HG02981 (cell line): ENCODE data around the gene RINL.
"Not testable (repeated sequence)": the region's sequence is repeated elsewhere in the genome, so short reads cannot be mapped to it uniquely, and the experiment has no call there.

Experiments used
- ATAC-seq: cut with Tn5 transposase; IDR thresholded peaks from one replicate; pipeline ENCODE4 v1.9.1; 2021; ENCODE audit warnings: mild to moderate bottlenecking, moderate library complexity; ENCODE audit not compliant: unreplicated experiment

RINL gene

DNA sequence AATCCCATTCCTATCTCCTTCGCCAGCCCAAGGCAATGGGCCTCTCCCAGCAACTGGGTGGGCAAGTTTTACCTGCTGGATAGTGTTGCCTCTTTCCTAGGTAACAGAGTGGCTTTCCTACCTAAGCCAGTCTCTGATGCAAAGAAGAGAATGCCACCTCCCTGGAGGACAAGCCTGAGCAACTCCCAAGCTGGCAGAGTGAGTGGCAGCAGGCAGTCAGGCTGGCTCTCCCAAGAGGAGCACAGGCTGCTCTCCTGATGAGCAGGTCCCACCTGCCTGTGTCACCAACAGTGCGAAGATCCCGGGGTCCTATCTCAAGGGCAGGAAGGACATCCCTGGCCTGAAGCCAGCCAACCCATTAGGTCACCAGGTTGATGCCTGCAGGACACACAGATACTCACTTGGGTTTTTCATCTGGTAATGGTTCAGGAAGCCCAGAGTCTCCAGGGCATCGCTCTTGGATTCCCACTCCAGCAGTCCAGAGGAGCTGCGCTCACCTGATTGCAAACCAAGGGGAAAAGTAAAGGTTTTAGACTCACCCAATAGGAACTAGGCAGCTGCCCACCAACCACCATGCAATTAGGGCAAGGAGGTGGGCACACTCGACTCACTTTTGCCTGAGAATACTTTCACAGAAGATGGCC, 41.0 kb downstream of the RINL start:
- ATAC-seq = no peak

DNA sequence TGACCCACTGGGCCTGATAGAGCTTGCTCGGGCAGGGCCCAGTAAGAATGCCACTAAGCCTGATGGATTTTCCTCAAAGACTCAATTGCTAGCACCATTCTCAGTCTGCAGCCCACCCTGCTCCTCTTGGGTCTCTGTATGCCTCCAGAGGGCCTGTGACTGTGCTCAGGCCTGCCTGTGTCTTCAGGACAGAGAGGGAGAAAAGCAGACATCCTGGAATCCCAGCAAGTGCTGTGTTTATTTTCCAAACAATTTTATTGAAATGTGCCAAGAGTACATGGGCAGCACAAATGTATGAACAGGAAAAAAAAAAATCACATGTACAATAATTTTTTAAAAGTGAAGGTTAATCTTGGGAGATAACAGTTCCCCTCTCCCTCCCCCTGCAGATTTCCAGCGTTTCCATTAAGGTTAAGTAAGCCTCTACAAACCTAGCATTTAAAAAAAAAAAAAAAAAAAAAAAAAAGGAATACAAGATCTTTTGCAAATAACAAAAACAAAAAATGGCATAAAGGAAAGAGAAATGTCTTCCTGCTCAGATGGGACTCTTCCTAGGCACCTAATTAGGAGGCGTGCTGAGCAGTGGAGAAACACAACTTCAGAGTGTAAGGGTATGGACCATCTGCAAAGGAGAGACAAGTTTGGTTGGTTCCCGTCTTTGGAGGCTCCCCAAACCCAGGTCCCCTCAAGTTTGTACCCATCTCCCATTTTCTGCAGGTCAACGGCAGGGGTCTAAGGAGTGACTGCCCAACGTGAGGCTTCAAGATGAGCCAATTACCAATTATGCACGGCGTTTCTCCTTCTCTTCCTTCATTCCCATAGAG, 41.7 kb downstream of the RINL start:
- ATAC-seq = no peak

DNA sequence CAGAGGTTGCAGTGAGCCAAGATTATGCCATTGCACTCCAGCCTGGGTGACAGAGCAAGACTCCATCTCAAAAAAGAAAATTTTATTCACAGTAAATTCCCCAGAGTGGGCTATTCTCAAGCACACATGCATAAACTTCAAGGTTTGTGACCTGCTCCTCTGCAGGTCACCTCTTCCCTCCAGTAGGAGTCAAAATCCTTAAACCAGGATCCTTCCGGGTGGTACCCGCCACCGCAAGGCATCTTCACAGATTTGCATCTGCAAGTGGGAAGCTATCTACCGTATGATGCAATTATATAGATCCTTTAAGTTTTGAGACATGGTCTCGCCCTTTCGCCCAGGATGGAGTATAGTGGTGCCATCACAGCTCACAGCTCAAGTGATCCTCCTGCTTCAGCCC, 43.5 kb downstream of the RINL start:
- ATAC-seq = no peak

DNA sequence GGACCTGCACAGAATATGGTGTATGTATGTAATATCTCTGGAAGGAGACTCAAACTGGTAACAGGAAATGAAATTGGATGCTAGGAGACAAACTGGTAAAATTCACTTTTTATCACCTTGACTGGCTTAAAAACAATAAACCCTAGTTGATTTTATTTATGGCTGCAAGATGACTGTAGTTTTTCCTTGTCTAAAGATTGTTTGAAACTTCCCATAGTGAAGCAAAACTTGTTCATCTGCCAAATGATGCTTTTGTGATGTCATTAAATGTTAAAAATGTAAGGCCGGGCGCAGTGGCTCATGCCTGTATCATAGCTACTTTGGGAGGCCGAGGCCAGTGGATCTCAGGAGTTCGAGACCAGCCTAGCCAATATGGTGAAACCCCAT, 44.0 kb downstream of the RINL start:
- ATAC-seq = no peak

DNA sequence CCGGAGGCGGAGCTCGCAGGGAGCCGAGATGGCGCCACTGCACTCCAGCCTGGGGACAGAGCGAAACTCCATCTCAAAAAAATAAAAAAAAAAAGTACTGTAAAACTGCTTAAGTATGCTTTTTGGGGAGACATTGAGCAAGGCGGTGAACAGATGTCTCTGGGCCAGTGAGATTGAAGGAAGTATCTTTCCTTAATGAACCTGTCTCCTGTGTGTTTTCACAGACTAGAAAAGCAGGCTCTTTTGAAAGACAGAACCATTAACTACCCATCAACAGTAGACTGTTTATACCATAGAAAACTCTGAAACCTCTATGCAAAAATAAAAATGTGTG, 45.0 kb downstream of the RINL start:
- no peak for ATAC-seq

DNA sequence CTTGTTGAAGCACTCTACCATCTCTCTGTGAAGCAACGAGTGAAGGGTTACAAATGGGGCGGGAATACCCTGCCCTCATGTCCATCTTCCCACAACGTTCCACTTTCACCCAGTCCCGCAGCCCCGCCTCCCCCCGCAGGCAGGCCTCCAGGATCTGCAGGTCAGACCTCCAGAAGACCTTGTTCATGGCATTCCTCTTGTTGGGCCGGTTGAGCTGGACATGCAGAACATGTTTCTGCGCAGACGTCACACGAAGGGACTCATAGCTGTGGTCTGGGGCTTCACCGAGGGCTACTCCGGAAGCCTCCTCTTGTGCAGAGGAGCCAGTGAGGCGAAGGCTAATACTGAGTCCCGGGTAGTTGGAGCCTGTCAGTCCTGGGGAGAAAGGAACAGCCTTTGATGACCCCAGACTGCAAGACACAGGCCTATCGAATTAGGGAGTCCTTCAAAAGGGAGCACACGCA, 46.9 kb downstream of the RINL start:
- ATAC-seq = peak; percentile 46

DNA sequence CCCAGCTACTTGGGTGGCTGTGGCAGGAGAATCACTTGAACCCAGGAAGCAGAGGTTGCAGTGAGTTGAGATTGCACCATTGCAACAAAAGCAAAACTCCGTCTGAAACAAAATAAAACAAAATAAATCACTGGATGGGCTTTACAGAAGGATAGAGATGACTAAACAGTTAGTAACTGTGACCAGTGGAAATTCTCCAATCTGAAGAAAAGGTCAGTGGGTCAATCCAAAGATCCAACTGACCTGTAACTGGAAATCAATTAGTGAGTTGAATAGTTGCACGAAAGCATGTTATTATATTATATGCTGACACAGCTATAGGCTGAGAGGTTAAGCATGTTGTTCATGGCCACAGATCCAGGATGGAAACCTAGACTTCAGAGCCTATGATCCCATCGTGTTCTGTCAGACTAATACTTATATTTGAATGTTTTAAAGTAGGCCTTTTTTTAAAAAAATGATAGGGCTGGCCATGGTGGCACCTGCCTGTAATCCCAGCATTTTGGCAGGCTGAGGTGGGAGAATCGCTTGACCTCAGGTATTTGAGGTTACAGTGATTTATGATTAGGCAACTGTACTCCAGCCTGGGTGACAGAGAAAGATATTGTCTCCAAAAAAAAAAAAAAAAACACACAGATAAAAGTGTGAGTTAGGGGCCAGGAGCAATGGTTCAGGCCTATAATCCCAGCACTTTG, 47.9 kb downstream of the RINL start:
- no peak for ATAC-seq

DNA sequence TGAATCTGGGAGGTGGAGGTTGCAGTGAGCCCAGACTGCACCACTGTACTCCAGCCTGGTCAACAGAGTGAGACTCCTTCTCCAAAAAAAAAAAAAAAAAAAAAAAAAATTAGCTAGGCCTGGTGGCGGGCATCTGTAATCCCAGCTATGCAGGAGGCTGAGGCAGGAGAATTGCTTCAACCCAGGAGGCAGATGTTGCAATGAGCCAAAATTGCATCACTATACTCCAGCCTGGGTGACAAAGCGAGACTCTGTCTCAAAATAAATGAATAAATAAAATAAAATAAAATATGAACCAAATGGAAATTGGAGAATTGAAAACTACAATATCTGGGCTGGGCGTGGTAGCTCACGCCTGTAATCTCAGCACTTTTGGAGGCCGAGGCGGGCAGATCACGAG, 48.9 kb downstream of the RINL start:
- ATAC-seq = not testable (repeated sequence)

DNA sequence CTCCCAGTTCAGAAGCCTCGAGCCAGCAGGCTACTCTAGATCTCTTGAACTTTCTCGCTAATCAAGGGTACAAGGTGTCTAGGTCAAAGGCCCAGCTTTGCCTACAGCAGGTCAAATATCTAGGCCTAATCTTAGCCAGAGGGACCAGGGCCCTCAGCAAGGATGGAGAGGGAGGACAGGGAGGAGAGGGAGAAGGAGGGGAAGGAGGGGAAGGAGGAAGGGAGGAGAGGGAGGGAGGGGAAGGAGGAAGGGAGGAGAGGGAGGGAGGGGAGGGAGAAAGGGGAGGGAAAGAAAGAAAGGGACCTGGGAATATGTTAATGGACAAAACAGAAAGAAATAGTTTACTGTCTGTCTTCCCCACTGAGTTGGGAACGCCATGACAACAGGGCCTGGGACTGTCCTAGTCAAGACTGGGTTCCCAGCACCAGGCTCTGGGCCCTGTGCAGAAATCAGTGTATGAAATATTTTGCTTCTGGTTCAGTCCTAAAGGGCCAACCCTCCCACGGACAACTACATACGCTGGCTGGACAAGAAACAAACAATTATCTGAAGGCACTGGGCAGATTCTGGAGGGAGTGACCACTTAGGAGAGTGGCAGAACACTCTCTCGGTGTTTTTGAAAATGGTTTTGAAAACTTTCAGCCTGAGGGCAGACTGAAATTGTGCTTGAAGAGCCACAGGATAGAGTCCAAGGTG, 51.1 kb downstream of the RINL start:
- ATAC-seq = no peak

DNA sequence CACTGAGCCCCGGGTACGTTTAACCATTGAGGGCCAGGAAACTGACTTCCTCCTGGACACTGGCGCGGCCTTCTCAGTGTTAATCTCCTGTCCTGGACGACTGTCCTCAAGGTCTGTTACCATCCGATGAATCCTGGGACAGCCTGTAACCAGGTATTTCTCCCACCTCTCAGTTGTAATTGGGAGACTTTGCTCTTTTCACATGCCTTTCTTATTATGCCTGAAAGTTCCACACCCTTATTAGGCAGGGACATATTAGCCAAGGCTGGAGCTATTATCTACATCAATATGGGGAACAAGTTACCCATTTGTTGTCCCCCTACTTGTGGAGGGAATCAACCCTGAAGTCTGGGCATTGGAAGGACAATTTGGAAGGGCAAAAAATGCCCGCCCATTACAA, 52.1 kb downstream of the RINL start:
- not testable (repeated sequence) for ATAC-seq

DNA sequence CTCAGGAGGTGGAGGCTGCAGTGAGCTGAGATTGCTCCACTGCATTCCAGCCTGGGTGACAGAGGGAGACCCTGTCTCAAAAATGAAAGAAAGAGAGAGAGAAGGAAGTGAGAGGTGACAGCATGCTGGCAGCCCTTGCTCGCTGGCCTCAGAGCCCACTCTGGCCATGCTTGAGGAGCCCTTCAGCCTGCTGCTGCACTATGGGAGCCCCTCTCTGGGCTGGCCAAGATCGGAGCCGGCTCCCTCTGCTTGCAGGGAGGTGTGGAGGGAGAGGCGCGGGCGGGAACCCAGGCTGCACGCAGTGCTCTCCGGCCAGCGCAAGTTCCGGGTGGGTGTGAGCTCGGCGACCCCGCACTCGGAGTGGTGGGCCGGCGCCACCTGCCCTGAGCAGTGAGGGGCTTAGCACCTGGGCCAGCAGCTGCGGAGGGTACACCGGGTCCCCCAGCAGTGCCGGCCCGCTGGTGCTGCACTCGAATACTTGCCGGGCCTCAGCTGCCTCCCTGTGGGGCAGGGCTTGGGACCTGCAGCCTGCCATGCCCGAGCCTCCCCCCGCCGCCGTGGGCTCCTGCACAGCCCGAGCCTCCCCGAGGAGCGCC, 56.7 kb downstream of the RINL start:
- not testable (repeated sequence) for ATAC-seq

DNA sequence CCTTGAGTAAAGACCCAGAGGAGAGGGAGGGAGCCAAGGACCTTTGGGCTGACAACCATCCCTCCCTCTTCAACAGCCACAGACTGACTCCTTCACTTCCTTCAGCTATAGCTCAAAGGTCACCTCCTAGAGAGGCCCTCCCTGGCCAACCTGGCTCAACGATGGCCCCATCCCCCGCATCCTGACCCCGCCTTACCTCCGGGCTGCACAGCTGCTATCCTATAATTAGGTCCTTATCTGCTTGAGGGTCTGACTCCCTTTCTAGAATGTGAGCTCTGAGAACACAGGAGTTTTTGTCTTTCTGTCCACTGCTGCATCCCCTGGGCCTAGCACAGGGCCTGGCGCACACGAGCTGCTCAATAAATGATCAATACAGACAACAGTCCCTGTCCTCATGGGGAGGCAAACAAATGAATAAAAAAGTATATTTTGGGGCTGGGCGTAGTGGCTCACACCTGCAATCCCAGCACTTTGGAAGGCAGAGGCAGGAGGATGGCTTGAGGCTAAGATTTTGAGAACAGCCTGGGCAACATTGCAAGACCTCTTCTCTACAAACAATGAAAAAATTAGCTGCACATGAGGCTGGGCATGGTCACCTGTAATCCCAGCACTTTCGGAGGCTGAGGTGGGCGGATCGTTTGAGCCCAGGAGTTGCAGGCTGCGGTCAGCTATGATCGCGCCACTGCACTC, 58.7 kb downstream of the RINL start:
- ATAC-seq = no peak
